ENCODE results near the gene SERPINI1. TPM values are rescaled to one million over a fixed set of nuclear protein-coding genes. Genes with fewer than 3 reads are reported as not detected.

SERPINI1 gene
- total and polyA plus RNA-seq, 2 of the 8 experiments (the other 6 are each of a cell fraction or from before 2014, with no cell fraction given): 5.3 to 9.9 TPM

GRCh38 chr3:167855306-167855705 is 119.8 kb downstream of the SERPINI1 start (continued):
- TF ChIP-seq CHD7 (IDR thresholded peaks at IDR 0.05; ENCODE audit: insufficient replicate concordance, low read length) (no peak), POU5F1 (IDR thresholded peaks at IDR 0.05; ENCODE audit: low read depth, low read length) (no peak)

Data from H1 (cell line).